Keratinocyte (primary cell): Measurements from ENCODE around the gene CNTRL. TPM values are rescaled to one million over a fixed set of nuclear protein-coding genes. Genes with fewer than 3 reads are reported as not detected.

ENCODE experiments used
- DNase-seq: peaks from one replicate; pipeline ENCODE4 v3.0.0-alpha.2; 2011; ENCODE audit warnings: low read depth, missing footprints, low spot score
- FAIRE-seq: peaks from 2 replicates; lab custom pipeline; 2011; peaks lifted over from hg19 to GRCh38; lab: Jason Lieb, UNC
- H2AFZ ChIP-seq: 2 replicates; pipeline ENCODE4 v1.6.0; 2012; ENCODE audit warnings: low read length, control low read depth, inconsistent platforms; ENCODE audit not compliant: control insufficient read depth
- H3K27ac ChIP-seq: 2 replicates; pipeline ENCODE4 v1.5.1; 2011; ENCODE audit warnings: low read length; ENCODE audit not compliant: control insufficient read depth, insufficient read depth
- H3K27me3 ChIP-seq: 3 replicates; pipeline ENCODE4 v1.6.0; 2011; ENCODE audit warnings: low read length; ENCODE audit not compliant: control insufficient read depth, insufficient read depth; ENCODE audit errors: extremely low read depth
- H3K36me3 ChIP-seq, 2 experiments: 2 replicates in 1 of 2; 3 replicates in 1 of 2; pipeline ENCODE4 v1.5.1; 2011; ENCODE audit warnings: low read length in 2 of 2, mild to moderate bottlenecking in 1 of 2; ENCODE audit not compliant: control insufficient read depth in 2 of 2, insufficient read depth in 2 of 2; ENCODE audit errors: extremely low read depth in 1 of 2
- H3K4me1 ChIP-seq: 3 replicates; pipeline ENCODE4 v1.5.1; 2011; ENCODE audit warnings: low read length; ENCODE audit not compliant: control insufficient read depth, insufficient read depth; ENCODE audit errors: extremely low read depth
- H3K4me2 ChIP-seq: 3 replicates; pipeline ENCODE4 v1.6.0; 2011; ENCODE audit warnings: low read depth, low read length; ENCODE audit not compliant: control insufficient read depth, insufficient read depth; ENCODE audit errors: extremely low read depth
- H3K4me3 ChIP-seq, 3 experiments: fragments of 200-600 bp in 1 of 3; sonication (generic) in 1 of 3; 2 replicates in 2 of 3; 3 replicates in 1 of 3; pipeline ENCODE4 v1.5.1; 2011 to 2016; ENCODE audit warnings: low read length in 3 of 3, mild to moderate bottlenecking in 3 of 3, control low read depth in 2 of 3, inconsistent platforms in 1 of 3, low read depth in 1 of 3, mixed read lengths in 1 of 3, mixed run types in 1 of 3, moderate library complexity in 1 of 3; ENCODE audit not compliant: control insufficient read depth in 2 of 3, insufficient read depth in 2 of 3; ENCODE audit errors: extremely low read depth in 1 of 3
- H3K79me2 ChIP-seq: 2 replicates; pipeline ENCODE4 v1.6.0; 2012; ENCODE audit warnings: low read length; ENCODE audit not compliant: control insufficient read depth, insufficient read depth
- H3K9ac ChIP-seq: 3 replicates; pipeline ENCODE4 v1.6.0; 2011; ENCODE audit warnings: low read length; ENCODE audit not compliant: control insufficient read depth, insufficient read depth; ENCODE audit errors: extremely low read depth
- H3K9me1 ChIP-seq: 3 replicates; pipeline ENCODE4 v1.6.0; 2011; ENCODE audit warnings: low read length; ENCODE audit not compliant: control insufficient read depth, insufficient read depth; ENCODE audit errors: extremely low read depth
- H3K9me3 ChIP-seq: 2 replicates; pipeline ENCODE4 v1.5.1; 2012; ENCODE audit warnings: low read depth, low read length; ENCODE audit not compliant: control insufficient read depth
- H4K20me1 ChIP-seq: 3 replicates; pipeline ENCODE4 v1.6.0; 2011; ENCODE audit warnings: low read length; ENCODE audit not compliant: control insufficient read depth, insufficient read depth; ENCODE audit errors: extremely low read depth
- EZH2 ChIP-seq: IDR thresholded peaks from one replicate; pipeline ENCODE4 v1.6.1; 2012; ENCODE audit warnings: inconsistent platforms, mild to moderate bottlenecking, low read length, moderate library complexity
- dilution Hi-C: fragments of 300-500 bp; cut with MboI; formaldehyde crosslinking; loops from one replicate; pipeline ENCODE4 v1.7.0; 2020; ENCODE audit warnings: low sequenced_read_pairs; ENCODE audit not compliant: extremely low pct_ligation_motif_present
- polyA plus RNA-seq, 5 experiments: library from polyadenylated mRNA; depleted of rRNA in 3 of 5; stranded (reverse) in 3 of 5; stranded (forward) in 1 of 5; unstranded in 1 of 5; fragments of >200 nt; gene quantifications; 1 replicate in 1 of 5; 2 replicates in 3 of 5; 3 replicates in 1 of 5; pipeline versions ENCODE4 v1.2.1 to v1.2.3, GENCODE V29; 2011 to 2012; ENCODE audit warnings: missing spikeins in 2 of 5, low read depth in 1 of 5, low replicate concordance in 1 of 5
- TF ChIP-seq, protein P1 (sequence below), 3 experiments: IDR thresholded peaks in 1 of 3; conservative IDR thresholded peaks in 1 of 3; optimal IDR thresholded peaks in 1 of 3; 2 replicates in 2 of 3; 3 replicates in 1 of 3; pipeline versions ENCODE3 to v1.5.1; 2011; ENCODE audit warnings: low read length in 3 of 3, mild to moderate bottlenecking in 3 of 3, moderate library complexity in 2 of 3, control low read depth in 1 of 3, inconsistent platforms in 1 of 3; ENCODE audit not compliant: insufficient read depth in 2 of 3; ENCODE audit errors: extremely low read depth in 1 of 3

The CNTRL gene
- polyA plus RNA-seq, 1 donor (not counting 4 experiments of a cell fraction or from before 2014, with no cell fraction given), result 5.3 TPM

DNA sequence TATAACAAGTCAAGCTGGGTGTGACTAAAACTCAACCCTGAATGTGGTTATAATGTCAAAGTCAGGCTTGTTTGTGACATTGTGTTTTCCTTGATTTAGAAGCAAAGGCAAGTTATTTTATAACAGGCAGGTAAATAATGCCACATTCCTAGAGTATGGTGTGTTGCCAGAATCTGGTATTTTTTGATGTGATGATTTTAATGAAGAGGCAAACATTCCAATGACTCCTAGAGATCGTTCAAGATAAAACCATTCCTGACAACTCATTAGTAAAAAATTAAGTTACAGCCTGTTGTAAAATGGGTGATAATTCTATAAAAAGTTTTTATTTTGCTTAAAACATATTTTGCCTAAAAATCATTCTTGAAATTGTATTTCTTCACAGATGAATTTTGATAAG, 67.0 kb downstream of the CNTRL start:
- H3K36me3 ChIP-seq, result peaks cover 4 to 30% of the 10 kb centered on the region in 2 experiments
- no peak overlapping the region for H3K4me2 ChIP-seq
- dilution Hi-C loops, result no loop called here
- no peaks in the 10 kb centered on the region for H3K27me3 ChIP-seq
- H4K20me1 ChIP-seq, result no peaks in the 10 kb centered on the region
- no peaks in the 10 kb centered on the region for H3K9me3 ChIP-seq
- peaks cover 32% of the 10 kb centered on the region for H3K4me1 ChIP-seq
- H3K79me2 ChIP-seq, result no peaks in the 10 kb centered on the region
- FAIRE-seq (no peak), DNase-seq (no peak)
- no peak overlapping the region for H3K9ac ChIP-seq
- H3K4me3 ChIP-seq, result no peak overlapping the region
- H3K9me1 ChIP-seq, result no peaks in the 10 kb centered on the region
- H2AFZ ChIP-seq, result no peak overlapping the region
- TF ChIP-seq, protein P1, sequence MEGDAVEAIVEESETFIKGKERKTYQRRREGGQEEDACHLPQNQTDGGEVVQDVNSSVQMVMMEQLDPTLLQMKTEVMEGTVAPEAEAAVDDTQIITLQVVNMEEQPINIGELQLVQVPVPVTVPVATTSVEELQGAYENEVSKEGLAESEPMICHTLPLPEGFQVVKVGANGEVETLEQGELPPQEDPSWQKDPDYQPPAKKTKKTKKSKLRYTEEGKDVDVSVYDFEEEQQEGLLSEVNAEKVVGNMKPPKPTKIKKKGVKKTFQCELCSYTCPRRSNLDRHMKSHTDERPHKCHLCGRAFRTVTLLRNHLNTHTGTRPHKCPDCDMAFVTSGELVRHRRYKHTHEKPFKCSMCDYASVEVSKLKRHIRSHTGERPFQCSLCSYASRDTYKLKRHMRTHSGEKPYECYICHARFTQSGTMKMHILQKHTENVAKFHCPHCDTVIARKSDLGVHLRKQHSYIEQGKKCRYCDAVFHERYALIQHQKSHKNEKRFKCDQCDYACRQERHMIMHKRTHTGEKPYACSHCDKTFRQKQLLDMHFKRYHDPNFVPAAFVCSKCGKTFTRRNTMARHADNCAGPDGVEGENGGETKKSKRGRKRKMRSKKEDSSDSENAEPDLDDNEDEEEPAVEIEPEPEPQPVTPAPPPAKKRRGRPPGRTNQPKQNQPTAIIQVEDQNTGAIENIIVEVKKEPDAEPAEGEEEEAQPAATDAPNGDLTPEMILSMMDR (optimal IDR thresholded peaks at IDR 0.05 in 1 of 3, IDR thresholded peaks at IDR 0.05 in 1 of 3, conservative IDR thresholded peaks at IDR 0.05 in 1 of 3; ENCODE audit: extremely low read depth in 1 of 3, insufficient read depth in 2 of 3, low read length in 3 of 3), result no peak
- TF ChIP-seq EZH2, result no peak
- H3K27ac ChIP-seq, result no peak overlapping the region

DNA sequence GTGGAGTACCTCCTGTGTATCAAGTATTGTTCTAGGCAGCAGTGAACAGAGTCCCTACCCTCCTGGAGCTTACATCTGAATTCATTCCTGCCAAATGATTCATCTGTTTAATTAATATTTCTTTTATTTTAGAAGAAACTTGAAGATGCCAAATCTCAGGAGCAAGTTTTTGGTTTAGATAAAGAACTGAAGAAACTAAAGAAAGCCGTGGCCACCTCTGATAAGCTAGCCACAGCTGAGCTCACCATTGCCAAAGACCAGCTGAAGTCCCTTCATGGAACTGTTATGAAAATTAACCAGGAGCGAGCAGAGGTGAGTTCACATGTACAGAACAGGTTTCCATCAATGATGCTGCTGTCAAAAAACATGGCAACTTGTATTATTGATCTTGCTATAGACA, 69.0 kb downstream of the CNTRL start:
- Histone ChIP-seq H3K4me1 (peaks cover 20% of the 10 kb centered on the region), H3K9ac (no peak overlapping the region), H3K4me2 (no peak overlapping the region), H3K4me3 (no peak overlapping the region), H3K27me3 (no peaks in the 10 kb centered on the region), H3K36me3 (peaks cover 4 to 35% of the 10 kb centered on the region in 2 experiments), H3K27ac (no peak overlapping the region), H4K20me1 (no peaks in the 10 kb centered on the region), H2AFZ (no peak overlapping the region), H3K9me3 (no peaks in the 10 kb centered on the region), H3K9me1 (no peaks in the 10 kb centered on the region), H3K79me2 (no peaks in the 10 kb centered on the region)
- DNase-seq, result no peak
- TF ChIP-seq, protein P1 (optimal IDR thresholded peaks at IDR 0.05 in 1 of 3, IDR thresholded peaks at IDR 0.05 in 1 of 3, conservative IDR thresholded peaks at IDR 0.05 in 1 of 3; ENCODE audit: extremely low read depth in 1 of 3, insufficient read depth in 2 of 3, low read length in 3 of 3), result no peak
- TF ChIP-seq EZH2, result no peak
- dilution Hi-C loops, result no loop called here
- no peak for FAIRE-seq
